ENCODE results near the gene SMIM29. TPM values are rescaled to one million over a fixed set of nuclear protein-coding genes. Genes with fewer than 3 reads are reported as not detected.

SMIM29 gene
- total RNA-seq, 1 experiment from 2014 or later = 5.4 TPM

GRCh38 chr6:34247481-34248197 is 1.2 kb downstream of the SMIM29 start:
- Histone ChIP-seq H3K9ac (ENCODE audit: extremely low read depth, insufficient read length, low read length) (no peak overlapping the region), H3K79me2 (ENCODE audit: insufficient read depth, low read length) (no peaks in the 10 kb centered on the region), H2BK120ac (ENCODE audit: low read depth, low read length, poor library complexity, severe bottlenecking) (no peak overlapping the region), H4K5ac (ENCODE audit: insufficient read length, low read depth, low read length) (no peak overlapping the region), H3K18ac (ENCODE audit: insufficient read length, low read depth, low read length) (no peak overlapping the region), H2AFZ (ENCODE audit: low read length) (no peak overlapping the region), H3K9me3 (ENCODE audit: control insufficient read depth, low read depth, low read length) (no peaks in the 10 kb centered on the region), H3K27ac (ENCODE audit: insufficient read length, low read depth, low read length) (no peak overlapping the region), H3K23me2 (ENCODE audit: insufficient read length, low read depth, low read length, poor library complexity, severe bottlenecking) (peaks cover 4% of the 10 kb centered on the region), H3K79me1 (ENCODE audit: insufficient read depth, low read depth, low read length, poor library complexity, severe bottlenecking) (no peaks in the 10 kb centered on the region), H3K23ac (ENCODE audit: insufficient read length, low read depth, low read length) (no peak overlapping the region), H2BK20ac (ENCODE audit: low read depth, low read length, poor library complexity, severe bottlenecking) (no peak overlapping the region), H2BK5ac (ENCODE audit: insufficient read length, low read length) (no peak overlapping the region), H2BK15ac (ENCODE audit: low read depth, low read length) (no peak overlapping the region), H3K27me3 (ENCODE audit: insufficient read depth, low read length) (no peaks in the 10 kb centered on the region), H2AK5ac (ENCODE audit: insufficient read length, low read length) (no peak overlapping the region), H3K56ac (ENCODE audit: insufficient read length, low read depth, low read length) (no peak overlapping the region), H4K20me1 (ENCODE audit: control insufficient read depth, insufficient read depth, insufficient read length) (no peaks in the 10 kb centered on the region), H2BK12ac (ENCODE audit: insufficient read length, low read depth, low read length) (no peak overlapping the region), H3K4ac (ENCODE audit: low read depth, low read length) (no peak overlapping the region), H4K8ac (replicated peaks; ENCODE audit: insufficient read length, low read depth, low read length) (no peak overlapping the region), H3K4me2 (ENCODE audit: insufficient read depth, insufficient read length, low read length) (peak overlapping the region; percentile 88), H3K14ac (ENCODE audit: insufficient read depth, low read length) (no peak overlapping the region), H3K4me1 (ENCODE audit: insufficient read depth, low read length) (no peaks in the 10 kb centered on the region), H3T11ph (ENCODE audit: low read length) (no peak overlapping the region), H4K91ac (ENCODE audit: insufficient read length, low read depth, low read length) (no peak overlapping the region)
- Mint-ChIP-seq H3K9me3 (no peaks in the 10 kb centered on the region), H3K36me3 (ENCODE audit: insufficient read depth in 1 of 3, low read depth in 3 of 3) (peaks cover 19 to 37% (median 28%) of the 10 kb centered on the region in 3 experiments), H3K27me3 (ENCODE audit: low read depth) (peaks cover 9% of the 10 kb centered on the region; the same call in 1 of the 2 replicates), H3K4me3 (peak overlapping the region; percentile 83 to 91), H3K4me1 (peaks cover 41 to 42% of the 10 kb centered on the region in 2 experiments), H3K27ac (peak overlapping the region in 2 of 3 experiments; percentile 79 to 86; a peak in 3 of 7 replicates)
- TF ChIP-seq, protein P1, sequence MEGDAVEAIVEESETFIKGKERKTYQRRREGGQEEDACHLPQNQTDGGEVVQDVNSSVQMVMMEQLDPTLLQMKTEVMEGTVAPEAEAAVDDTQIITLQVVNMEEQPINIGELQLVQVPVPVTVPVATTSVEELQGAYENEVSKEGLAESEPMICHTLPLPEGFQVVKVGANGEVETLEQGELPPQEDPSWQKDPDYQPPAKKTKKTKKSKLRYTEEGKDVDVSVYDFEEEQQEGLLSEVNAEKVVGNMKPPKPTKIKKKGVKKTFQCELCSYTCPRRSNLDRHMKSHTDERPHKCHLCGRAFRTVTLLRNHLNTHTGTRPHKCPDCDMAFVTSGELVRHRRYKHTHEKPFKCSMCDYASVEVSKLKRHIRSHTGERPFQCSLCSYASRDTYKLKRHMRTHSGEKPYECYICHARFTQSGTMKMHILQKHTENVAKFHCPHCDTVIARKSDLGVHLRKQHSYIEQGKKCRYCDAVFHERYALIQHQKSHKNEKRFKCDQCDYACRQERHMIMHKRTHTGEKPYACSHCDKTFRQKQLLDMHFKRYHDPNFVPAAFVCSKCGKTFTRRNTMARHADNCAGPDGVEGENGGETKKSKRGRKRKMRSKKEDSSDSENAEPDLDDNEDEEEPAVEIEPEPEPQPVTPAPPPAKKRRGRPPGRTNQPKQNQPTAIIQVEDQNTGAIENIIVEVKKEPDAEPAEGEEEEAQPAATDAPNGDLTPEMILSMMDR (conservative IDR thresholded peaks at IDR 0.05) = no peak
- peak; percentile 35 for DNase-seq
- no CpG with 5 or more reads among the region's 6 CpGs for WGBS (ENCODE audit: extremely low coverage, insufficient read length, low lambda C conversion rate)
